H9 (cell line): Measurements from ENCODE around the gene CCDC149. TPM values are rescaled to one million over a fixed set of nuclear protein-coding genes. Genes with fewer than 3 reads are reported as not detected.

Experiments
- DNase-seq: peaks from one replicate; pipeline ENCODE4 v3.0.0-alpha.2; 2017
- H2AFZ ChIP-seq: one replicate; pipeline ENCODE4 v1.6.1; 2013; ENCODE audit warnings: mild to moderate bottlenecking, low read length, control low read depth, moderate library complexity
- H2AK5ac ChIP-seq: 2 replicates; pipeline ENCODE4 v1.6.1; 2013; ENCODE audit warnings: low read length, control low read depth, mixed read lengths; ENCODE audit not compliant: insufficient read length
- H2BK120ac ChIP-seq: one replicate; pipeline ENCODE4 v1.6.1; 2013; ENCODE audit warnings: low read depth, mild to moderate bottlenecking, low read length, control low read depth, inconsistent platforms; ENCODE audit not compliant: poor library complexity, severe bottlenecking
- H2BK12ac ChIP-seq: 2 replicates; pipeline ENCODE4 v1.6.1; 2013; ENCODE audit warnings: low read length, control low read depth, mixed read lengths, low read depth; ENCODE audit not compliant: insufficient read length
- H2BK15ac ChIP-seq: 2 replicates; pipeline ENCODE4 v1.6.1; 2013; ENCODE audit warnings: low read depth, low read length, control low read depth
- H2BK20ac ChIP-seq: one replicate; pipeline ENCODE4 v1.6.1; 2013; ENCODE audit warnings: low read depth, mild to moderate bottlenecking, low read length, control low read depth, inconsistent platforms; ENCODE audit not compliant: poor library complexity, severe bottlenecking
- H2BK5ac ChIP-seq: 2 replicates; pipeline ENCODE4 v1.6.1; 2013; ENCODE audit warnings: low read length, control low read depth, mixed read lengths; ENCODE audit not compliant: insufficient read length
- H3K14ac ChIP-seq: 2 replicates; pipeline ENCODE4 v1.6.1; 2013; ENCODE audit warnings: low read length, control low read depth; ENCODE audit not compliant: insufficient read depth
- H3K18ac ChIP-seq: 2 replicates; pipeline ENCODE4 v1.6.1; 2013; ENCODE audit warnings: low read depth, mild to moderate bottlenecking, mixed read lengths, low read length, control low read depth; ENCODE audit not compliant: insufficient read length
- H3K23ac ChIP-seq: 2 replicates; pipeline ENCODE4 v1.6.1; 2013; ENCODE audit warnings: low read length, control low read depth, mixed read lengths, low read depth; ENCODE audit not compliant: insufficient read length
- H3K23me2 ChIP-seq: 2 replicates; pipeline ENCODE4 v1.6.1; 2013; ENCODE audit warnings: low read depth, mild to moderate bottlenecking, mixed read lengths, low read length, control low read depth; ENCODE audit not compliant: insufficient read length, poor library complexity, severe bottlenecking
- H3K27ac ChIP-seq: 2 replicates; pipeline ENCODE4 v1.5.1; 2013; ENCODE audit warnings: low read length, control low read depth, mixed read lengths, low read depth; ENCODE audit not compliant: insufficient read length
- H3K27me3 ChIP-seq: 2 replicates; pipeline ENCODE4 v1.6.1; 2013; ENCODE audit warnings: low read length, control low read depth, inconsistent platforms; ENCODE audit not compliant: insufficient read depth
- H3K4ac ChIP-seq: 2 replicates; pipeline ENCODE4 v1.6.1; 2013; ENCODE audit warnings: low read depth, mild to moderate bottlenecking, control low read depth, inconsistent platforms, low read length, moderate library complexity
- H3K4me1 ChIP-seq: 2 replicates; pipeline ENCODE4 v1.6.1; 2013; ENCODE audit warnings: low read length, control low read depth, inconsistent platforms; ENCODE audit not compliant: insufficient read depth
- H3K4me2 ChIP-seq: 2 replicates; pipeline ENCODE4 v1.6.1; 2013; ENCODE audit warnings: low read length, control low read depth, mixed read lengths; ENCODE audit not compliant: insufficient read length, insufficient read depth
- H3K56ac ChIP-seq: 2 replicates; pipeline ENCODE4 v1.6.1; 2013; ENCODE audit warnings: low read depth, mild to moderate bottlenecking, mixed read lengths, low read length, control low read depth; ENCODE audit not compliant: insufficient read length
- H3K79me1 ChIP-seq: 2 replicates; pipeline ENCODE4 v1.6.1; 2013; ENCODE audit warnings: low read depth, mild to moderate bottlenecking, moderate library complexity, low read length, control low read depth, inconsistent platforms; ENCODE audit not compliant: insufficient read depth, poor library complexity, severe bottlenecking
- H3K79me2 ChIP-seq: 2 replicates; pipeline ENCODE4 v1.6.1; 2013; ENCODE audit warnings: low read length, control low read depth, inconsistent platforms; ENCODE audit not compliant: insufficient read depth
- H3K9ac ChIP-seq: 2 replicates; pipeline ENCODE4 v1.6.1; 2013; ENCODE audit warnings: low read length, control low read depth, mixed read lengths; ENCODE audit not compliant: insufficient read length; ENCODE audit errors: extremely low read depth
- H3K9me3 ChIP-seq: one replicate; pipeline ENCODE4 v1.6.1; 2013; ENCODE audit warnings: low read depth, low read length, inconsistent platforms; ENCODE audit not compliant: control insufficient read depth
- H3T11ph ChIP-seq: one replicate; pipeline ENCODE4 v1.6.1; 2013; ENCODE audit warnings: mild to moderate bottlenecking, low read length, control low read depth, inconsistent platforms
- H4K20me1 ChIP-seq: one replicate; pipeline ENCODE4 v1.6.1; 2013; ENCODE audit not compliant: control insufficient read depth, insufficient read length, insufficient read depth
- H4K5ac ChIP-seq: 2 replicates; pipeline ENCODE4 v1.6.1; 2013; ENCODE audit warnings: low read depth, mild to moderate bottlenecking, mixed read lengths, low read length, control low read depth; ENCODE audit not compliant: insufficient read length
- H4K8ac ChIP-seq: replicated peaks from 2 replicates; pipeline ENCODE4 v1.6.1; 2013; ENCODE audit warnings: low read length, control low read depth, mixed read lengths, low read depth; ENCODE audit not compliant: insufficient read length
- H4K91ac ChIP-seq: 2 replicates; pipeline ENCODE4 v1.6.1; 2013; ENCODE audit warnings: low read depth, mild to moderate bottlenecking, moderate library complexity, mixed read lengths, low read length, control low read depth; ENCODE audit not compliant: insufficient read length
- H3K27ac Mint-ChIP-seq, 3 experiments: 2 replicates in 2 of 3; 3 replicates in 1 of 3; pipeline ENCODE4 v1.8.0; 2020 to 2021; ENCODE audit warnings: mixed read lengths in 3 of 3, mild to moderate bottlenecking in 1 of 3, moderate library complexity in 1 of 3
- H3K27me3 Mint-ChIP-seq: 2 replicates; pipeline ENCODE4 v1.8.0; 2021; ENCODE audit warnings: low read depth, mild to moderate bottlenecking, moderate library complexity, mixed read lengths
- H3K36me3 Mint-ChIP-seq, 3 experiments: 2 replicates in 2 of 3; 3 replicates in 1 of 3; pipeline ENCODE4 v1.8.0; 2020 to 2021; ENCODE audit warnings: low read depth in 3 of 3, mixed read lengths in 3 of 3; ENCODE audit not compliant: insufficient read depth in 1 of 3
- H3K4me1 Mint-ChIP-seq, 2 experiments: 2 replicates each; pipeline ENCODE4 v1.8.0; 2020; ENCODE audit warnings: mixed read lengths in 2 of 2
- H3K4me3 Mint-ChIP-seq, 2 experiments: 2 replicates in 1 of 2; 3 replicates in 1 of 2; pipeline ENCODE4 v1.8.0; 2020 to 2021; ENCODE audit warnings: mild to moderate bottlenecking in 2 of 2, mixed read lengths in 2 of 2, moderate library complexity in 1 of 2
- H3K9me3 Mint-ChIP-seq, 2 experiments: 2 replicates in 1 of 2; 3 replicates in 1 of 2; pipeline ENCODE4 v1.8.0; 2020; ENCODE audit warnings: mild to moderate bottlenecking in 2 of 2, mixed read lengths in 2 of 2, moderate library complexity in 1 of 2
- CTCF ChIP-seq: fragments of 200-600 bp; sonication (generic); conservative IDR thresholded peaks from 3 replicates; pipeline ENCODE4 v1.8.0; 2021; ENCODE audit warnings: antibody characterized with exemption, mild to moderate bottlenecking
- WGBS: extraction: QIAGEN DNeasy Blood & Tissue Kit; methylation state at CpG from one replicate; pipeline ENCODE4 v1.1.7; 2013; ENCODE audit warnings: missing lambda C conversion rate, low lambda C conversion rate, mixed read lengths; ENCODE audit not compliant: insufficient read length; ENCODE audit errors: extremely low coverage; 5-methylcytosine and 5-hydroxymethylcytosine counted together
- total RNA-seq: library from RNA; stranded (reverse); gene quantifications from 2 replicates; pipeline ENCODE4 v1.2.1, GENCODE V29; 2021

Gene CCDC149
- total RNA-seq, 1 experiment from 2014 or later = 4.5 TPM

GRCh38 chr4:24923550-24923949 is 10.7 kb upstream of the CCDC149 start:
- H4K5ac ChIP-seq = no peak overlapping the region
- Mint-ChIP-seq H3K36me3 (peaks cover 0 to 12% (median 4%) of the 10 kb centered on the region in 3 experiments; a peak in 3 of 7 replicates), H3K27ac (peak overlapping the region in 1 of 3 experiments; percentile 7; a peak in 2 of 7 replicates), H3K4me1 (peaks cover 20 to 27% of the 10 kb centered on the region in 2 experiments), H3K27me3 (peaks cover 18% of the 10 kb centered on the region), H3K9me3 (peaks cover 5 to 8% of the 10 kb centered on the region in 2 experiments), H3K4me3 (no peak overlapping the region)
- H2BK120ac ChIP-seq = no peak overlapping the region
- peaks cover 3% of the 10 kb centered on the region; the same call in 1 of the 2 replicates for H3K4me1 ChIP-seq
- no peaks in the 10 kb centered on the region for H4K20me1 ChIP-seq
- H2BK20ac ChIP-seq = no peak overlapping the region
- no peaks in the 10 kb centered on the region for H3K27me3 ChIP-seq
- no peak overlapping the region for H2AK5ac ChIP-seq
- no peak overlapping the region for H2BK12ac ChIP-seq
- no peak overlapping the region for H3K23ac ChIP-seq
- no peak overlapping the region for H3K27ac ChIP-seq
- no peak overlapping the region for H2BK5ac ChIP-seq
- no peak overlapping the region for H3K4me2 ChIP-seq
- H3K23me2 ChIP-seq = no peaks in the 10 kb centered on the region
- H3K14ac ChIP-seq = no peak overlapping the region
- no peak overlapping the region for H4K91ac ChIP-seq
- H3K4ac ChIP-seq = no peak overlapping the region
- no peak for TF ChIP-seq CTCF
- H3T11ph ChIP-seq = no peak overlapping the region
- H4K8ac ChIP-seq = no peak overlapping the region
- H3K79me2 ChIP-seq = no peaks in the 10 kb centered on the region
- no peak overlapping the region for H3K18ac ChIP-seq
- DNase-seq = no peak
- no peak overlapping the region for H2BK15ac ChIP-seq
- no CpG with 5 or more reads among the region's 1 CpG for WGBS
- H3K79me1 ChIP-seq = no peaks in the 10 kb centered on the region
- H3K9me3 ChIP-seq = no peaks in the 10 kb centered on the region
- H3K9ac ChIP-seq = no peak overlapping the region
- H2AFZ ChIP-seq = no peak overlapping the region
- no peak overlapping the region for H3K56ac ChIP-seq
